Uterus (tissue), 2 donors: ENCODE data around the gene MET.

Experiments used
- CTCF ChIP-seq, 4 experiments: fragments of 200-600 bp in 2 of 4; fragments of 450-650 bp in 2 of 4; sonication (generic) in 2 of 4; IDR thresholded peaks; one replicate each; pipeline ENCODE4 v1.5.1; 2016 to 2019; ENCODE audit warnings: antibody characterized with exemption in 4 of 4, mild to moderate bottlenecking in 2 of 4, moderate library complexity in 1 of 4
- POLR2A ChIP-seq, 2 donors: fragments of 450-650 bp; IDR thresholded peaks; one replicate each; pipeline ENCODE4 v1.6.1; 2016; ENCODE audit warnings: antibody characterized with exemption in 2 of 2, mild to moderate bottlenecking in 1 of 2, moderate library complexity in 1 of 2

- TF ChIP-seq CTCF (IDR thresholded peaks at IDR 0.05): no peak
- TF ChIP-seq POLR2A (IDR thresholded peaks at IDR 0.05): no peak
Measured at GRCh38 chr7:116762971-116763370, 91.0 kb downstream of the MET start.
